ENCODE results near the gene LRRC37B.
"Not testable (repeated sequence)": the region's sequence is repeated elsewhere in the genome, so short reads cannot be mapped to it uniquely, and the experiment has no call there.

DNA sequence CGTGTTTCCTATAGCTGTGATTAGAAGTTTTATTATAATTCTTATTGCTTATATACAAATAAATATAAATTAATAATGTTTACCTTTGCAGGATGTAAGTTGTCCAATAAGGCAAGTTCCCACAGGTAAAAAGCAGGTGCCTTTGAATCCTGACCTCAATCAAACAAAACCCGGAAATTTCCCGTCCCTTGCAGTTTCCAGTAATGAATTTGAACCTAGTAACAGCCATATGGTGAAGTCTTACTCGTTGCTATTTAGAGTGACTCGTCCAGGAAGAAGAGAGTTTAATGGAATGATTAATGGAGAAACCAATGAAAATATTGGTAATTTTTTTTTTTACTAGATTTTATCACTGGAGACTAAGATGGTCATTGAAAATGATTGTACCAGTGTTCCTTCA, 31.8 kb upstream of the LRRC37B start:
- TF ChIP-seq POLR2A (IDR thresholded peaks at IDR 0.05; ENCODE audit: low read depth); EP300 (IDR thresholded peaks at IDR 0.05): not testable (repeated sequence)
- TF ChIP-seq, protein P1, sequence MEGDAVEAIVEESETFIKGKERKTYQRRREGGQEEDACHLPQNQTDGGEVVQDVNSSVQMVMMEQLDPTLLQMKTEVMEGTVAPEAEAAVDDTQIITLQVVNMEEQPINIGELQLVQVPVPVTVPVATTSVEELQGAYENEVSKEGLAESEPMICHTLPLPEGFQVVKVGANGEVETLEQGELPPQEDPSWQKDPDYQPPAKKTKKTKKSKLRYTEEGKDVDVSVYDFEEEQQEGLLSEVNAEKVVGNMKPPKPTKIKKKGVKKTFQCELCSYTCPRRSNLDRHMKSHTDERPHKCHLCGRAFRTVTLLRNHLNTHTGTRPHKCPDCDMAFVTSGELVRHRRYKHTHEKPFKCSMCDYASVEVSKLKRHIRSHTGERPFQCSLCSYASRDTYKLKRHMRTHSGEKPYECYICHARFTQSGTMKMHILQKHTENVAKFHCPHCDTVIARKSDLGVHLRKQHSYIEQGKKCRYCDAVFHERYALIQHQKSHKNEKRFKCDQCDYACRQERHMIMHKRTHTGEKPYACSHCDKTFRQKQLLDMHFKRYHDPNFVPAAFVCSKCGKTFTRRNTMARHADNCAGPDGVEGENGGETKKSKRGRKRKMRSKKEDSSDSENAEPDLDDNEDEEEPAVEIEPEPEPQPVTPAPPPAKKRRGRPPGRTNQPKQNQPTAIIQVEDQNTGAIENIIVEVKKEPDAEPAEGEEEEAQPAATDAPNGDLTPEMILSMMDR (IDR thresholded peaks at IDR 0.05), result not testable (repeated sequence)

Data from esophagus muscularis mucosa (tissue), 4 donors.